ENCODE measurements around the gene SEPTIN5. TPM values are rescaled to one million over a fixed set of nuclear protein-coding genes. Genes with fewer than 3 reads are reported as not detected.

SEPTIN5 gene
- total RNA-seq, 4 donors from 2014 or later = 14.0 to 124 (median 27.3) TPM

- Histone ChIP-seq H3K36me3 (peaks cover 0 to 12% of the 10 kb centered on the region in 2 donors), H3K27ac (no peak overlapping the region), H3K4me1 (peaks cover 8 to 34% of the 10 kb centered on the region in 2 donors), H3K9me3 (no peaks in the 10 kb centered on the region), H3K27me3 (no peaks in the 10 kb centered on the region), H3K4me3 (replicated peaks in 1 of 3) (no peak overlapping the region)
- WGBS, 2 donors = 95% methylated on average over 20 to 26 of the region's 26 CpGs
- no peak for DNase-seq
- TF ChIP-seq POLR2A (IDR thresholded peaks at IDR 0.05) = no peak
- no peak for TF ChIP-seq CTCF (IDR thresholded peaks at IDR 0.05)
- intact Hi-C loops (cut with DNase I) = no loop called here
These were observed 6.0 kb downstream of the SEPTIN5 start for GRCh38 chr22:19720150-19720827.

GRCh38 chr22:19720999-19721329 lies 6.7 kb downstream of the SEPTIN5 start:
- no peaks in the 10 kb centered on the region for H3K27me3 ChIP-seq
- no peaks in the 10 kb centered on the region for H3K9me3 ChIP-seq
- H3K36me3 ChIP-seq = peaks cover 0 to 12% of the 10 kb centered on the region in 2 donors
- intact Hi-C loops (cut with DNase I) = no loop called here
- 100% methylated on average over 1 of the region's 2 CpGs; no CpG with 5 or more reads in 1 of the 2 donors for WGBS, 2 donors
- no peak overlapping the region for H3K27ac ChIP-seq
- H3K4me1 ChIP-seq = peaks cover 7 to 31% of the 10 kb centered on the region in 2 donors
- no peak overlapping the region for H3K4me3 ChIP-seq (replicated peaks in 1 of 3)
- TF ChIP-seq CTCF (IDR thresholded peaks at IDR 0.05) (no peak), POLR2A (IDR thresholded peaks at IDR 0.05) (no peak)
- DNase-seq = no peak

DNA sequence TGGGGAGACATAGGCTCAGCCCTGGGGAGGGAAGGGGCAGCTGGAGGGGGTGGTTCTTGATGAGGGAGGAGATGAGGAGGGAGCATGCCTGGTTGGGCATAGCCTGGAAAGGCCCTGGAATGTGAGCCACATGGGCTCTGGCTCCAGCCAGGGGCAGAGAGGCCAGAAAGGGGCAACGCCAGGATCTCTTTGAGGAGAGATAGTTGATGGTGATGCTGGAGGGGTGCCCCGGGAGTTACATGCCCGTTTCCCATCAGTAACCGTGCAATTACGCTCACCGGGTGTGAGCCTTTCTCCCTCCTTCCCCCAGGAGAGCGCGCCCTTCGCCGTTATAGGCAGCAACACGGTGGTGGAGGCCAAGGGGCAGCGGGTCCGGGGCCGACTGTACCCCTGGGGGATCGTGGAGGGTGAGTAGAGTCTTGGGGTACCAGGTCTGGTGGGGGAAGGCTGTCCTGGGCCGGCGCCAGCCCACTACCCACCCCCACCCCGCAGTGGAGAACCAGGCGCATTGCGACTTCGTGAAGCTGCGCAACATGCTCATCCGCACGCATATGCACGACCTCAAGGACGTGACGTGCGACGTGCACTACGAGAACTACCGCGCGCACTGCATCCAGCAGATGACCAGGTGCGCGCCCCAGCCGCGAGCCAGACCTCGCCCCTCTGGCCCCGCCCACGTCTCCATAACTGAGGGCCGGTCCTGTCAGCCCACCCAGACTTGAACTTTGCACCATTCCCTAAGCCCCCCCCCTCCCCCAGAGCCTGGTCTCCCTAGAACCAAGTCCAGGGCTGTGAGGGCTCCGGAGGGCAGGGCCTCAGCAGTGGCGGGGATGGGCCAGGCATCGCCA lies 7.3 kb downstream of the SEPTIN5 start:
- Histone ChIP-seq H3K4me3 (replicated peaks in 1 of 3) (no peak overlapping the region), H3K9me3 (no peaks in the 10 kb centered on the region), H3K27me3 (no peaks in the 10 kb centered on the region), H3K27ac (no peak overlapping the region), H3K4me1 (peaks cover 7 to 31% of the 10 kb centered on the region in 2 donors), H3K36me3 (peaks cover 0 to 12% of the 10 kb centered on the region in 2 donors)
- intact Hi-C loops (cut with DNase I) = no loop called here
- WGBS, 2 donors = 80 to 93% methylated on average over 37 to 38 of the region's 44 CpGs
- DNase-seq = no peak
- TF ChIP-seq POLR2A (IDR thresholded peaks at IDR 0.05) (no peak), CTCF (IDR thresholded peaks at IDR 0.05) (no peak)

GRCh38 chr22:19722178-19722981 lies 8.1 kb downstream of the SEPTIN5 start:
- H3K27me3 ChIP-seq = no peaks in the 10 kb centered on the region
- 78 to 92% methylated on average over 29 to 33 of the region's 60 CpGs for WGBS, 2 donors

More at GRCh38 chr22:19722178-19722981, 8.1 kb downstream of the SEPTIN5 start:
- no peak overlapping the region for H3K4me3 ChIP-seq (replicated peaks in 1 of 3)
- H3K9me3 ChIP-seq = no peaks in the 10 kb centered on the region
- intact Hi-C loops (cut with DNase I) = no loop called here
- H3K4me1 ChIP-seq = peaks cover 7 to 28% of the 10 kb centered on the region in 2 donors
- no peak for DNase-seq
- peaks cover 0 to 12% of the 10 kb centered on the region in 2 donors for H3K36me3 ChIP-seq
- TF ChIP-seq POLR2A (IDR thresholded peaks at IDR 0.05) (no peak), CTCF (IDR thresholded peaks at IDR 0.05) (no peak)
- no peak overlapping the region for H3K27ac ChIP-seq
